Putamen (tissue), 1 donor: ENCODE results near the gene DHFR2.
A peak's percentile ranks its signal among the peaks of the same experiment; 100 is the strongest.
"Not testable (repeated sequence)": the region's sequence is repeated elsewhere in the genome, so short reads cannot be mapped to it uniquely, and the experiment has no call there.

Source experiments
- DNase-seq: peaks from one replicate; pipeline ENCODE4 v3.0.0-alpha.2; 2016; ENCODE audit warnings: low spot score

Gene DHFR2

GRCh38 chr3:94062513-94063404 lies at the start of gene DHFR2, which contains the start of gene NSUN3:
Gene DHFR2, minus strand, starts transcription at chr3:94062916. Its CDS starts 1,405 bp downstream, at chr3:94061511.
Gene NSUN3, plus strand, starts transcription at chr3:94063061. Its CDS starts 66 bp downstream, at chr3:94063127.
- peak; percentile 88 for DNase-seq

DNA sequence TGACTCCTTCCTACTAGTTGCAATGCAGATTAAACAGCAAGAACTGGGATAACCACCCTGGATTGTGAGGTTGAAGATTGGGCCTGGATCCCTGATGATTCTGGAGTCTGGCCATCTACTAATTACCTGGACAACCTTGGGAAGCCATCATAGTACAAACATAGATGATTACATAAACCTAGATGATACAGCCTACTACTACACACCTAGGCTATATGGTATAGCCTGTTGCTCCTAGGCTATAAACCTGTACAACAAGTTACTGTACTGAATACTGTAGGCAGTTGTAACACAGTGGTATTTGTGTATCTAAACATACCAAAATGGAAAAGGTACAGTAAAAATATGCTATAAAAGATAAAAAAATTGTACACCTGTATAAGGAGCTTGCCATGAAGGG lies 48.1 kb upstream of the DHFR2 start:
- DNase-seq = no peak

GRCh38 chr3:94110232-94110631 lies 47.5 kb upstream of the DHFR2 start:
- DNase-seq = not testable (repeated sequence)

GRCh38 chr3:94106268-94106667 lies 43.6 kb upstream of the DHFR2 start:
- no peak for DNase-seq

- DNase-seq = no peak
Observed at GRCh38 chr3:94101860-94102259, 39.1 kb upstream of the DHFR2 start.

DNA sequence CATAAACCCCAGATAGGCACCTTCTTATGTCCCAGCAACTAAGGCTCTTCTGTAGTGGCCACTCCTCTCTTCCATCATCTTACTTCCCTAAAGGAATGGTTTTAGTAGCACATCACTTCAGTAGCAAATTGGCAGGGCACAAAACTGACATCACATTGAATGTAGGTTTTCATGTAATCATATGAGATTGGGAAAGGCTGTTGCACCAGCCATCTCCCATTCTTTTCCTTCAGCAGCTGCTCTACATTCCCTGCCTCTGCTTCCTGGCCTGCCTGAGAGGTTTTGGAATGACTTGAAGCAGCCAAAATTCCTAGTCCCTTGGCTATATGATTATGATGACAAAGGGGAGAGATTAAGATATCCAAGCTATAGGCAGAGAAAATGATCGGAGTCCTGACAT lies 36.6 kb upstream of the DHFR2 start:
- DNase-seq = no peak

- no peak for DNase-seq
Observed at GRCh38 chr3:94098452-94098851, 35.7 kb upstream of the DHFR2 start.

DNA sequence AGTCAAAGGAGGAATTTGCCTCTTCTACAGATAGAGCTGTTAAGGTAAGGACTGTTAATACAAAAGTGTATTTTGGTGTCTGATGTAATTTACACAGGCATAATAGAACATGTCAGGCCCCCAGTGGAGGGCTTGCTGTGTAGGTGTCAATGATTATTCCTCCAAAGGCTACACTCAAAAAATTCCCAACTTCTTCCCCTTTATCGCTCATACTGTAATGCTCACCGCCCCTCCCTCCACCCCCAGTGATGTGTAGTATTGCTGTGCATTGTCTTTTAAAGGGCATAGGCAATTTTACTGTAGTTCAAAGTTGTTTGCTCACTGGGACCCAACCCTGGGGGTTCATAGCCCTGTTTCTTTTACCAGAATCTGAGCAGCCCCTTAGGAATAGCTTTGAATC lies 32.4 kb upstream of the DHFR2 start:
- no peak for DNase-seq

DNA sequence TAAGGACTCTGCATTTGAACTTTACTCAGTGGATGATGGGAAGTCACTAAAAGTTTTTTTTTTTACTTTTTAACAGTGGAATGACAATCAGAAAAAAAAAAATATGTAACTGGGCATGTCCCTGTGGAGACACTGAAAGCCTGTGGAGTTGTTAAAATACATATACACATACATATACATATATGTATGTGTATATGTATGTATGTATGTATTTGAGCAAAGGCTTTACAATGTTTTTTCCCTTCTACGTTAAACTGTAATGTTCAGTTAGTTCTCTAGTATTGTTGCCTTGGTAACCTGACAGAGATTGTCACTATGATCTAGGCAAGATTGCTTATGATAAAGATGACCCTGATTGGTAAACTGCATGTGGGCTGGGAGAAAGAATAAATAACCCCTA lies 30.4 kb upstream of the DHFR2 start:
- DNase-seq = no peak

DNA sequence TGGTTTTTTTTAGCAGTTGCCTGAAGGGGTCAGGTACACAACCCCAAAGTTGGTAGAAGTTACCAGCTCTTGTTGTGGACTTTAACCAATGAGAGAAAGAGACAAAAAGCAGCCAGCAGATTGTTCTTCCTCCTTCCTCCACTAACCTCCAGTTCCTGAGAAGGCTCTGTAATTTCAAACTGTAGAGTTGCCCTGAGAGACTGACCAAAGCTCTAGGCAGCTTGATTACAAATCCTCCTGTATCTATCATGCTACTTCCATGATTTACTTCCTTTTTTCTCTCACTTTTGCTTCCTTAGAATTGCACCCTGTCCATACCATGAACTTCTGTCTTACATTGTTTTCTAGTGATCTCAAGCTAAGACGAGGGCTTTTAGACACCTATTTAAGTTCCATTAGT lies 29.4 kb upstream of the DHFR2 start:
- no peak for DNase-seq

DNA sequence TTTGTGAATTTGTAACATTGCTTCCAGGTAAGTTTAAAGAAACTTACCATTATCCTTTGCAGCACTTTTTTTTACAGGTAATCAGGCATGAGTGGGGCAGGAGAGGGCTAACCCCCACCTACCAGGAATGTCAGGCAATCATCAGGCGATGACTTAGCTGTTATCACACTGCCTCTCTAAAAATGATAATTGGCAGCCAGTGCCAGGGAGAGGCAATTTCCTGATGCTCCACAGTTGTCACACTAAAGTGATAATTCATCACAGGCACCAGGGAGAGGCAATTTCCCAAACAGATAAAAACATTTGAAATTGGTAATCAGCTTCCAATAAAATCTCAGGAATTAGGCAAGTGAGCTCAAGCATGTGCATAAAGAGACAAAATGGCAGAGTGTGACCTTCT lies 26.4 kb upstream of the DHFR2 start:
- DNase-seq = no peak

DNA sequence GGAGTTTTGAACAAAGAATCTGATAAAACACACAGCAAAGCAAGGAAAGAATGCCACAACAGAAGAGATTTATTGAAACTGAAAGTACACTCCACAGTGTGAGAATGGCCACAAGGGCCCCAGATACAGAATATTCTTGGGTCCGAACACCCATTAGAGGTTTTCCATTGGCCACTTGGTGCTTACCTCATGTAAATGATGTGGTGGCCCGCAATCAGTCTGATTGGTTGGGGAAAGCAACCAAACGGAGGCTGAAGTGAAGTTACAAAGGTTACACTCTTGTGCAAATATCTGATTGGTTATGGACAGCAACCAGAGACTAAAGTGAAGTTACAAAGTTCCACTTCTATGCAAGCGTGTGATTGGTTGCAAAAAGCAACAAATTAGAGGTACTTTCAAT lies 20.5 kb upstream of the DHFR2 start:
- DNase-seq = no peak

GRCh38 chr3:94082391-94082937 lies 19.7 kb upstream of the DHFR2 start:
- peak; percentile 14 for DNase-seq

GRCh38 chr3:94081884-94082283 lies 19.2 kb upstream of the DHFR2 start:
- peak; percentile 26 for DNase-seq

- DNase-seq = not testable (repeated sequence)
Observed at GRCh38 chr3:94080552-94080951, 17.8 kb upstream of the DHFR2 start.

GRCh38 chr3:94076055-94076454 lies 13.3 kb upstream of the DHFR2 start:
- no peak for DNase-seq

GRCh38 chr3:94071713-94072284 lies 9.1 kb upstream of the DHFR2 start:
- no peak for DNase-seq

- DNase-seq = no peak
Observed at GRCh38 chr3:94070341-94070911, 7.7 kb upstream of the DHFR2 start.

DNA sequence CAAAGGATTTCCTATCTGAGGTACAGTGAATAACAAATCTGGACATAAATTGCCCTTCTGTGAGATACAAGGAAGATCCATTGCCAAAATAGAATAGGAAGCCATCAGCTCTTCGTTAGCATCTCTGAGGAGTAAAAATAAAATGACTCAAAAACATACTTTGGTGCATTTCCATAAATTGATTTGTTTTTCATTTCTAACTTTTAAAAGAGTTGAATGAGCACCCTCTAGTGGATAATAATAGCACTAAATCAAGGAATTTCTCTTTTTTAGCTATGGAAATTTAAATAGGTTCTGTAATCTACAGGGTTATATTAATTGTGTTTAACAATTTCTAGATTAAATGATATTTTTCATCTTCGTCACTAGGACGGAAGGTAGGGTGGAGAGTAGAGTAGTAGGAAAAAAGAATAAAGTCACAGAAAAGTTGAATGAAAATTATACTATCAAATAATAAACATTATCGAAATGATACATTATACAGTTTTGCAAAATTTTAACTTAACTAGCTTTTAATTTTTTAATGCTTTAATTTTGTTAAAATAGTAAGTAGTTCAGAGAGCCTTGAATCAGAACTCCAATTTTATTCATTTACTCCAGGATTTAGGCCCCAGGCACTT lies 6.6 kb upstream of the DHFR2 start:
- no peak for DNase-seq

- no peak for DNase-seq
Observed at GRCh38 chr3:94066506-94067500, 4.1 kb upstream of the DHFR2 start.

GRCh38 chr3:94065819-94066480 lies 3.2 kb upstream of the DHFR2 start:
- DNase-seq = peak; percentile 42
